ENCODE results near the gene ESRRG. TPM values are rescaled to one million over a fixed set of nuclear protein-coding genes. Genes with fewer than 3 reads are reported as not detected.

ESRRG gene
- total RNA-seq, 1 donor from 2014 or later: not detected

- DNase-seq (ENCODE audit: low read depth): no peak
- Histone ChIP-seq H3K36me3 (ENCODE audit: control insufficient read depth, insufficient read depth, low read length) (no peaks in the 10 kb centered on the region), H3K27me3 (ENCODE audit: control insufficient read depth, insufficient read depth, low read length) (no peaks in the 10 kb centered on the region), H3K4me3 (ENCODE audit: low read depth, low read length) (no peak overlapping the region)
- no peak for FAIRE-seq
- no peak for TF ChIP-seq CTCF (IDR thresholded peaks at IDR 0.05; ENCODE audit: insufficient read depth, low read length, severe bottlenecking)
Observed at GRCh38 chr1:216665856-216666255, 57.4 kb downstream of the ESRRG start.

GRCh38 chr1:216665406-216665805, 57.8 kb downstream of the ESRRG start:
- Histone ChIP-seq H3K36me3 (ENCODE audit: control insufficient read depth, insufficient read depth, low read length) (no peaks in the 10 kb centered on the region), H3K4me3 (ENCODE audit: low read depth, low read length) (no peak overlapping the region), H3K27me3 (ENCODE audit: control insufficient read depth, insufficient read depth, low read length) (no peaks in the 10 kb centered on the region)
- FAIRE-seq (no peak), DNase-seq (ENCODE audit: low read depth) (peak; percentile 18)
- no peak for TF ChIP-seq CTCF (IDR thresholded peaks at IDR 0.05; ENCODE audit: insufficient read depth, low read length, severe bottlenecking)

- no peak for DNase-seq (ENCODE audit: low read depth)
- no peak for FAIRE-seq
- Histone ChIP-seq H3K4me3 (ENCODE audit: low read depth, low read length) (no peak overlapping the region), H3K27me3 (ENCODE audit: control insufficient read depth, insufficient read depth, low read length) (no peaks in the 10 kb centered on the region), H3K36me3 (ENCODE audit: control insufficient read depth, insufficient read depth, low read length) (no peaks in the 10 kb centered on the region)
- no peak for TF ChIP-seq CTCF (IDR thresholded peaks at IDR 0.05; ENCODE audit: insufficient read depth, low read length, severe bottlenecking)
Observed at GRCh38 chr1:216662681-216663080, 60.5 kb downstream of the ESRRG start.

- no peak for FAIRE-seq
- no peaks in the 10 kb centered on the region for H3K36me3 ChIP-seq (ENCODE audit: control insufficient read depth, insufficient read depth, low read length)
- H3K27me3 ChIP-seq (ENCODE audit: control insufficient read depth, insufficient read depth, low read length): no peaks in the 10 kb centered on the region
- no peak for TF ChIP-seq CTCF (IDR thresholded peaks at IDR 0.05; ENCODE audit: insufficient read depth, low read length, severe bottlenecking)
- no peak overlapping the region for H3K4me3 ChIP-seq (ENCODE audit: low read depth, low read length)
- DNase-seq (ENCODE audit: low read depth): no peak
Observed at GRCh38 chr1:216660561-216660960, 62.7 kb downstream of the ESRRG start.

GRCh38 chr1:216653001-216653400, 70.2 kb downstream of the ESRRG start:
- no peak overlapping the region for H3K4me3 ChIP-seq (ENCODE audit: low read depth, low read length)
- no peak for TF ChIP-seq CTCF (IDR thresholded peaks at IDR 0.05; ENCODE audit: insufficient read depth, low read length, severe bottlenecking)
- H3K27me3 ChIP-seq (ENCODE audit: control insufficient read depth, insufficient read depth, low read length): no peaks in the 10 kb centered on the region
- H3K36me3 ChIP-seq (ENCODE audit: control insufficient read depth, insufficient read depth, low read length): no peaks in the 10 kb centered on the region
- DNase-seq (ENCODE audit: low read depth) (no peak), FAIRE-seq (no peak)

- no peak overlapping the region for H3K4me3 ChIP-seq (ENCODE audit: low read depth, low read length)
- no peak for TF ChIP-seq CTCF (IDR thresholded peaks at IDR 0.05; ENCODE audit: insufficient read depth, low read length, severe bottlenecking)
- H3K27me3 ChIP-seq (ENCODE audit: control insufficient read depth, insufficient read depth, low read length): no peaks in the 10 kb centered on the region
- no peak for FAIRE-seq
- H3K36me3 ChIP-seq (ENCODE audit: control insufficient read depth, insufficient read depth, low read length): no peaks in the 10 kb centered on the region
- DNase-seq (ENCODE audit: low read depth): no peak
Observed at GRCh38 chr1:216651826-216652418, 71.3 kb downstream of the ESRRG start.
